Cardiac fibroblast (primary cell): ENCODE results near the gene KCNJ16.

Experiments
- DNase-seq, 2 donors: peaks; one replicate each; pipeline versions ENCODE4 v3.0.0 to v3.0.0-alpha.2; 2010; ENCODE audit warnings: low read depth in 2 of 2
- H3K4me3 ChIP-seq, 2 donors: replicated peaks in 1 of 2; 1 replicate in 1 of 2; 2 replicates in 1 of 2; pipeline ENCODE4 v1.5.1; 2011; ENCODE audit warnings: low read depth in 2 of 2, low read length in 2 of 2, mild to moderate bottlenecking in 2 of 2, moderate library complexity in 1 of 2
- TF ChIP-seq, protein P1 (sequence below): IDR thresholded peaks from one replicate; pipeline ENCODE4 v1.5.1; 2011; ENCODE audit warnings: low read depth, mild to moderate bottlenecking, low read length, inconsistent platforms

Gene KCNJ16

DNA sequence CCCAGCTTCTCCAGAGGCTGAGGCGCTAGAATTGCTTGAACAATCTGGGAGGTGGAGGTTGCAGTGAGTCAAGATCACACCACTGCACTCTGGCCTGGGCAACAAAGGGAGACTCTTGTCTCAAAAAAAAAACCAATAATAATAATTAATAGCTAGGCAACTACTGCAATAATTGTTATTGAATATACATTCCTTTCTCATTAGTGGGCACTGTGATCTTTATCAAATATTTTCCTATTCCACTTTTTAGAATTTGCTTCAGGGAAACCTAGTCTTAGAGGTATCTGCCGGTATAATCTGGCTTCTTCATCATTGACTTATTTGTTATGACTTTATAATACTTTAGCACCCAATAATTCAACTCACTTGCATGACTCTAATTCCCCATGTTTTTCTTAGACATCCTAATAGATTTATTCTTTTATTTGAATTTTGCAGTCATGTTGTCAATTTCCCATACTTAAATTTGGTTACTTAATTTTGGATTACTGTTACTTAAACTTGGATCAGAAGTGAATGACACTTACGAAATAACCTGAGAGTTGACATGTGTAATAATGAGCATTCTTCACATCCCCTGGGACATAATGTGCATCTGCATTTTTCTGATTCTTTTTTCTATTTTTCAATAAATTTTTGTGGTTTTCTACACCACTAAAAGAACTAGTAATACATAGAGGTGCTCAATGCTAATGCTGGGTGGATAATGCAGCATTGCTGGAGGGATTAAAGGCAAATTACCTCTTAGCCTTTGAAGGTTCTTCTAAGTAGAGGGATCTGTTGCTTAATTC lies 25.0 kb upstream of the KCNJ16 start:
- DNase-seq: peak in 1 of 2 donors; percentile 73
- TF ChIP-seq, protein P1, sequence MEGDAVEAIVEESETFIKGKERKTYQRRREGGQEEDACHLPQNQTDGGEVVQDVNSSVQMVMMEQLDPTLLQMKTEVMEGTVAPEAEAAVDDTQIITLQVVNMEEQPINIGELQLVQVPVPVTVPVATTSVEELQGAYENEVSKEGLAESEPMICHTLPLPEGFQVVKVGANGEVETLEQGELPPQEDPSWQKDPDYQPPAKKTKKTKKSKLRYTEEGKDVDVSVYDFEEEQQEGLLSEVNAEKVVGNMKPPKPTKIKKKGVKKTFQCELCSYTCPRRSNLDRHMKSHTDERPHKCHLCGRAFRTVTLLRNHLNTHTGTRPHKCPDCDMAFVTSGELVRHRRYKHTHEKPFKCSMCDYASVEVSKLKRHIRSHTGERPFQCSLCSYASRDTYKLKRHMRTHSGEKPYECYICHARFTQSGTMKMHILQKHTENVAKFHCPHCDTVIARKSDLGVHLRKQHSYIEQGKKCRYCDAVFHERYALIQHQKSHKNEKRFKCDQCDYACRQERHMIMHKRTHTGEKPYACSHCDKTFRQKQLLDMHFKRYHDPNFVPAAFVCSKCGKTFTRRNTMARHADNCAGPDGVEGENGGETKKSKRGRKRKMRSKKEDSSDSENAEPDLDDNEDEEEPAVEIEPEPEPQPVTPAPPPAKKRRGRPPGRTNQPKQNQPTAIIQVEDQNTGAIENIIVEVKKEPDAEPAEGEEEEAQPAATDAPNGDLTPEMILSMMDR: no peak
- no peak overlapping the region for H3K4me3 ChIP-seq

DNA sequence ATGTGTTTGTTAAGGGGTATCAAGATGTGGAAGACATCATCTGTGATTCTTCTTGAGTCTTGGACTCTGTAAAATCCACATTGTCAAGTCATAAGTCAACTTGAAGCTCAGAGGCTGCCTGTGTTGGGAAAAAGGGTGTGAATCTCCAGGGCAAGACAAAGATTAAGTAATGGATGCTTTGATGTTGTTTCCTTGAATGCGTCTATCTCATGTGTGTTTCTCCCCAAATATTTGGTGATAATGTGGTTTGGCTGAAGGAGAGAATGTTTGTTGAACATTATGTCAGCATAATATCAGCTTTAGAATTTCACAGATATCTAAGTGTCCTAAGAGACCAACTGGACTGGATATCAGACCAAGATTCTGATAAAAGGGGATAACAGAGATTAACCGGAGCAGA lies 24.1 kb upstream of the KCNJ16 start:
- DNase-seq: no peak
- H3K4me3 ChIP-seq: no peak overlapping the region
- TF ChIP-seq, protein P1: no peak

DNA sequence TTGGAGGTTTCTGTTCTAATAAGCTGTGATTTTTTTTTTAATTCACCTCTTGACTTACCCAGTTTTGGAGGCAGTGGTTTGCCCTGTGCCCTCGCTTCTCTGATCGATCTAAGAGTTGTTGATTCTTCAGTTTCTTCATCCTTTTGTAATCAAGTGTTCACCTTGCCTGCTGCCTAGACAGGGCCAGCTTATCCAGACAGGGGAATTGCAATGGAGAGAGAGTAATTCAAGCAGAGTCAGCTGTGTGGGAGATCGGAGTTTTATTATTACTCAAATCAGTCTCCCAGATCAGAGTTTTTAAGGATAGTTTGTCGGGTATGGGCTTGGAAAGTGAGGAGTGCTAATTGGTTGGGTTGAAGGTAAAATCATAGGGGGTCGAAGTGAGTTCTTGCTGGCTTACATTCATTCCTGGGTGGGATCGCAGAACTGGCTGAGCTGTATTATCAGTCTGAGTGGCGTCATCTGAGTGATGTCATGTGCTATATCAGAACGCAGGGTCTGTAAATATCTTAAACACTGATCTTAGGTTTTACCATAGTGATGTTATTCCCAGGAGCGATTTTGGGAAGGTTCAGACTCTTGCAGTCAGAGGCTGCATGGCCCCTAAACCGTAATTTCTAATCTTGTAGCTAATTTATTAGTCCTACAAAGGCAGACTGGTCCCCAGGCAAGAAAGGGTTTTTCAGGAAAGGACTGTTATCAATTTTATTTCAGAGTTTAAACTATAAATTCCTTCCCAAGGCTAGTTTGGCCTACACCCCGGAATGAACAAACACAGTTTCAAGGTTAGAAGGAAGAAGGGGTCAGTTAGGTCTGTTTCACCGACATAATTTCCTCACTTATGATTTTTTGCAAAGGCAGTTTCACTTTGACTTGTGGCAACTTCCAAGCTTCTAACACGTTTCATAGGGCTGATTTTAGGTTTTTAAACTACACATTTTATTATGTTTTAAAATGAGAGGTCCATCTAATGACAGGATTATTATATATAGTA lies 21.5 kb upstream of the KCNJ16 start:
- TF ChIP-seq, protein P1: no peak
- peak overlapping the region in 1 of 2 donors; percentile 5 for H3K4me3 ChIP-seq
- no peak for DNase-seq

DNA sequence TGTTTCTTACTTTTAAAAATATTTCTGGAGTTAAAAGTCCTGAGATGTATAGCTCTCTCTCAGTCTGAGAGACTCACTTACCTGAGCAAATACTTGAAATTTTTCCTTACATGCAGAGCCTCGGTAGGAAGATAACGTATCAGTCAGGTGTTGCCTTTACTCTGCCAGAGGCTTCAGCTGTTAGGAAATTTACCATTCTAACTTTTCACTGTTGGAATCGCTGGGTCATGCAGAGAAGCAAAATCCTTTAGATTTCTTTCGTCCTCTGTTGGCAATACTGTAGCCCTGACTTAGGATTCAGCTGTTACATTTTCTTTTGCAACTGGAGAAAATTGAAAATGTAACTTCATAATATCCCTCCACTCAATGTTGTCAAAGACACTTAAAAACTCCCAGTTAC lies 20.0 kb upstream of the KCNJ16 start:
- no peak for DNase-seq
- TF ChIP-seq, protein P1: no peak
- no peak overlapping the region for H3K4me3 ChIP-seq

DNA sequence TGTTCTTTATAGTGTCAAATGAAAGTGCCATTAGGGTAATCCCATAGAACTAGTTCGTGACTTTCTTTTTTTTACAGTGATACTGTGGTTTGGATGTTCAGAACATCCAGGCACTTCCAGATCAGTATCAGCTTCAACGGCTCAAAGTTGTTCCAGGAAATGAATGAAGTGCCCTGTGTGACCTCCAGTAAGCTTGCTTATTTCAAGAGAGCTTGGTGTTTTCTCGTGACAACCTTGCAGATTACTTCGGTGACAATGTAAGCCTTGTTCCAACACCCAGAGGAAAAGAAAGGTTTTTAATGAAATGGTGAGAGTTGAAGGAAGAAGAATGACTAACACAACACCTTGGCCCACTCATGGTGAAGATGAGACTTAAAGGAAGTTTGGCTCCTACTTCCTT lies 16.0 kb upstream of the KCNJ16 start:
- DNase-seq: no peak
- H3K4me3 ChIP-seq: no peak overlapping the region
- TF ChIP-seq, protein P1: no peak

DNA sequence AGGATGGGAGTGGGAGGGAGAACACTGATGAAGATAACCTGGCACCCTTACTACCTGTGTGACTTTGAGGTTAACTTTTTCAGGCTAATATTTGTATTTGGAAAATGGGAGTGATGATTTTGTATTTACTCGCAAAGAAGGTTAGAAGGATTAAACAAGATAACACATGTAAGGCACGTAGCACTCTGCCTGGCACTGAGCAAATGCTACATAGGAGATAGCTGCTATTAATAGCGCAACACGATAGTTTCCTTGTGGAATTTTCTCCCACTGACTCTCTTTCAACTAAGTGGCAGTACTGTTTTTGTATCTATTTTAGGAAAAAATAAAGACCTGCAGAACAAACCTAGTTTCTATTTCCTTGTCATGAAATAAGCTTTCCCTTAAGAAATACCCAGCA lies 15.4 kb upstream of the KCNJ16 start:
- no peak overlapping the region for H3K4me3 ChIP-seq
- DNase-seq: no peak
- TF ChIP-seq, protein P1: no peak
